MM.1S (cell line): ENCODE measurements around the gene SNAPC4.

Experiments used
- DNase-seq: peaks from one replicate; pipeline ENCODE4 v3.0.0-alpha.2; 2015
- H2AFZ ChIP-seq: fragments of 300-600 bp; sonication (generic); 2 replicates; pipeline ENCODE4 v1.6.0; 2016; ENCODE audit warnings: antibody characterized with exemption, low read length
- H3F3A ChIP-seq: fragments of 300-600 bp; sonication (generic); 2 replicates; pipeline ENCODE4 v1.6.1; 2016; ENCODE audit warnings: mild to moderate bottlenecking, antibody characterized with exemption, low read length, moderate library complexity, mixed read lengths; ENCODE audit not compliant: insufficient read depth
- H3K27ac ChIP-seq: fragments of 300-600 bp; sonication (generic); 2 replicates; pipeline ENCODE4 v1.5.1; 2016; ENCODE audit warnings: mild to moderate bottlenecking, low read length
- H3K27me3 ChIP-seq: fragments of 300-600 bp; sonication (generic); replicated peaks from 2 replicates; pipeline ENCODE4 v1.6.0; 2016; ENCODE audit warnings: low read length; ENCODE audit not compliant: insufficient read depth
- H3K36me3 ChIP-seq: fragments of 300-600 bp; sonication (generic); replicated peaks from 2 replicates; pipeline ENCODE4 v1.6.1; 2016; ENCODE audit warnings: mild to moderate bottlenecking, low read length, mixed read lengths; ENCODE audit not compliant: insufficient read depth
- H3K4me1 ChIP-seq: fragments of 300-600 bp; sonication (generic); 2 replicates; pipeline ENCODE4 v1.6.1; 2016; ENCODE audit warnings: low read length, mixed read lengths
- H3K4me2 ChIP-seq: fragments of 300-600 bp; sonication (generic); 2 replicates; pipeline ENCODE4 v1.6.0; 2016; ENCODE audit warnings: low read depth, low read length
- H3K4me3 ChIP-seq: fragments of 300-600 bp; sonication (generic); 2 replicates; pipeline ENCODE4 v1.5.1; 2016; ENCODE audit warnings: low read length, mixed read lengths
- H3K79me2 ChIP-seq: fragments of 300-600 bp; sonication (generic); 2 replicates; pipeline ENCODE4 v1.6.1; 2016; ENCODE audit warnings: mixed run types, low read length, mixed read lengths
- H3K9ac ChIP-seq: fragments of 300-600 bp; sonication (generic); 2 replicates; pipeline ENCODE4 v1.6.1; 2016; ENCODE audit warnings: low read length, mixed read lengths
- H3K9me2 ChIP-seq: fragments of 300-600 bp; sonication (generic); replicated peaks from 2 replicates; pipeline ENCODE4 v1.6.1; 2016; ENCODE audit warnings: mild to moderate bottlenecking, low read length, mixed read lengths; ENCODE audit not compliant: insufficient read depth
- H3K9me3 ChIP-seq: fragments of 300-600 bp; sonication (generic); replicated peaks from 2 replicates; pipeline ENCODE4 v1.6.1; 2016; ENCODE audit warnings: mild to moderate bottlenecking, low read length, mixed read lengths; ENCODE audit not compliant: insufficient read depth
- H4K20me1 ChIP-seq: fragments of 300-600 bp; sonication (generic); 2 replicates; pipeline ENCODE4 v1.6.1; 2016; ENCODE audit warnings: mild to moderate bottlenecking, low read length, moderate library complexity, mixed read lengths; ENCODE audit not compliant: insufficient read depth
- EZH2 ChIP-seq: fragments of 300-600 bp; sonication (generic); optimal IDR thresholded peaks from 2 replicates; pipeline ENCODE3; 2017; ENCODE audit warnings: low read depth, mild to moderate bottlenecking, antibody characterized with exemption, low read length, mixed read lengths
- EZH2phosphoT487 ChIP-seq: fragments of 300-600 bp; sonication (generic); IDR thresholded peaks from 2 replicates; pipeline ENCODE4 v1.6.1; 2018; ENCODE audit warnings: antibody characterized with exemption, low read length
- TF ChIP-seq, protein P1 (sequence below): fragments of 300-600 bp; sonication (generic); IDR thresholded peaks from 2 replicates; pipeline ENCODE4 v1.5.1; 2016; ENCODE audit warnings: antibody characterized with exemption, low read length, mixed read lengths

The SNAPC4 gene

DNA sequence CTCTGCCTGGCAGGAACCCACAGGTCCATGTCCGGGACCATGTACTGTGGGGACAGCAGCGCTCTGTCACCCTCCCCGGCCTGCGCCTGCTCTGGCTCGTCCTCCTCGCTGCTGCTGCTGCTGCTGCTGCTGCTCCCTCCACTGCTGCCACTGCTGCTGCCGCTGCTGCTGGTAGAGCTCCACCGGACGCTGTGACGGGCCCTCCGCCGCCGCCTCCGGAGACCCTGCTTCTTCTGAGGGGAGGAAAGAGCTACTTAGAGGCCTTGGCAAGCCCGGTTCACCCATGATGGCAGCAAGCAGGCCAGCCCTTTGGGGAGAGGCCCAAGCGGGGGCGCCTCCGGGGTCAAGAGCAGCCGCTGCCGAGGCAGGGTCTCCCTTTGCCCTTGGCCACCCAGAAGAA is 16.5 kb downstream of the SNAPC4 start:
- Histone ChIP-seq H3K79me2 (no peaks in the 10 kb centered on the region), H3K4me1 (no peaks in the 10 kb centered on the region), H3K36me3 (no peaks in the 10 kb centered on the region), H3K9me2 (no peaks in the 10 kb centered on the region), H4K20me1 (no peaks in the 10 kb centered on the region), H3K4me3 (no peak overlapping the region), H3K27me3 (no peaks in the 10 kb centered on the region), H3K9me3 (no peaks in the 10 kb centered on the region), H3F3A (no peaks in the 10 kb centered on the region), H3K9ac (no peak overlapping the region), H3K4me2 (no peak overlapping the region), H2AFZ (no peak overlapping the region), H3K27ac (no peak overlapping the region)
- TF ChIP-seq EZH2, result no peak
- TF ChIP-seq EZH2phosphoT487, result no peak
- TF ChIP-seq, protein P1, sequence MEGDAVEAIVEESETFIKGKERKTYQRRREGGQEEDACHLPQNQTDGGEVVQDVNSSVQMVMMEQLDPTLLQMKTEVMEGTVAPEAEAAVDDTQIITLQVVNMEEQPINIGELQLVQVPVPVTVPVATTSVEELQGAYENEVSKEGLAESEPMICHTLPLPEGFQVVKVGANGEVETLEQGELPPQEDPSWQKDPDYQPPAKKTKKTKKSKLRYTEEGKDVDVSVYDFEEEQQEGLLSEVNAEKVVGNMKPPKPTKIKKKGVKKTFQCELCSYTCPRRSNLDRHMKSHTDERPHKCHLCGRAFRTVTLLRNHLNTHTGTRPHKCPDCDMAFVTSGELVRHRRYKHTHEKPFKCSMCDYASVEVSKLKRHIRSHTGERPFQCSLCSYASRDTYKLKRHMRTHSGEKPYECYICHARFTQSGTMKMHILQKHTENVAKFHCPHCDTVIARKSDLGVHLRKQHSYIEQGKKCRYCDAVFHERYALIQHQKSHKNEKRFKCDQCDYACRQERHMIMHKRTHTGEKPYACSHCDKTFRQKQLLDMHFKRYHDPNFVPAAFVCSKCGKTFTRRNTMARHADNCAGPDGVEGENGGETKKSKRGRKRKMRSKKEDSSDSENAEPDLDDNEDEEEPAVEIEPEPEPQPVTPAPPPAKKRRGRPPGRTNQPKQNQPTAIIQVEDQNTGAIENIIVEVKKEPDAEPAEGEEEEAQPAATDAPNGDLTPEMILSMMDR, result no peak
- no peak for DNase-seq

DNA sequence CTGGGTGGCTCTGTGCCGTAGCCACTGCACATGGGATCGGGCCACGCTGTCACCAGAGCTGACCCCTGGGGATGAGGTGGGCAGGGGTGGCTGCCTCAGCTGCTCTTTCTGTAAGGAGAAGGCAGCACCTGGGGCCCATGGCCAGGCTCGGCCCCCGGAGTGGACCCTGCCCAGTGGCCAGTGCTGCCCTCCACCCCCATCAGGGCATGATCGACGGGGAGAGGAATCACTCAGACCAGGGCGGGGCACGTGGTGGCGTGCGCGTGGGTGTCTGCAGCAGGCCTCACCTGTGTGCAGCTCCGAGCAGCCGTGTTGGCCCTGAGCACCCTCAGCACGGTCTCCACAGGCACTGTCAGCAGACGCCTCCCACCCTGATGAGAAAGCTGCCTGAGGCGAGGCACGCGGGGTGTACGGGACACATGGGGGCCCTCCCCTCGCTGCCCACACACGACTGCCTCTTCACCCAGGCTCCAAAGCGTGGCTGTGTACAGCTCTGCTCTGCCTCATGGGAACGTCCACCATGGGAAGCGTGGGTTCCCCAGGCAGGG is 17.9 kb downstream of the SNAPC4 start:
- Histone ChIP-seq H4K20me1 (no peaks in the 10 kb centered on the region), H3K4me2 (no peak overlapping the region), H3K79me2 (no peaks in the 10 kb centered on the region), H3K4me3 (no peak overlapping the region), H2AFZ (no peak overlapping the region), H3F3A (no peaks in the 10 kb centered on the region), H3K27ac (no peak overlapping the region), H3K36me3 (no peaks in the 10 kb centered on the region), H3K9ac (no peak overlapping the region), H3K9me2 (no peaks in the 10 kb centered on the region), H3K4me1 (no peaks in the 10 kb centered on the region), H3K9me3 (no peaks in the 10 kb centered on the region), H3K27me3 (no peaks in the 10 kb centered on the region)
- TF ChIP-seq, protein P1, result no peak
- TF ChIP-seq EZH2phosphoT487, result no peak
- TF ChIP-seq EZH2, result no peak
- no peak for DNase-seq

DNA sequence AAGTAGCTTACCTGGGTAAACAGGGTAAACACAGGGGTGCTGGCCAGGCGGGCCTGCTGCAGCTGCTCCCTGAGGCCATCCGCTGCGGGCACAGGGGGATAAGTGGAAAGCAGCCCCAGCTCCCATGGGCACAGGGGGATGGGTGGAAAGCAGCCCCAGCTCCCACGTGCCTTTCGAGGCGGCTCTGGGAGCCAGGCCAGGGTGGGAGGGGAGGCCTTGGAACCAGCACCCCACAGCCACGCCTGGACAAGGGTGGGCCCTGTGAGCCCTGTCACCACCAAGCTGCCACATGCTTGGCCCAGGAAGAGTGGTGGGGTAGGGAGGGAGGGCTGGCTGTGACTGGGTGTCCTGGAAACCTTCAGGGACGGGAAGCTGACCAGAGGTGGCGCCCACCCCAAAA is 18.7 kb downstream of the SNAPC4 start:
- Histone ChIP-seq H3K9me3 (no peaks in the 10 kb centered on the region), H3K27ac (no peak overlapping the region), H3K4me2 (no peak overlapping the region), H4K20me1 (no peaks in the 10 kb centered on the region), H2AFZ (no peak overlapping the region), H3K79me2 (no peaks in the 10 kb centered on the region), H3K36me3 (no peaks in the 10 kb centered on the region), H3K4me1 (no peaks in the 10 kb centered on the region), H3K9me2 (no peaks in the 10 kb centered on the region), H3F3A (no peaks in the 10 kb centered on the region), H3K9ac (no peak overlapping the region), H3K4me3 (no peak overlapping the region), H3K27me3 (no peaks in the 10 kb centered on the region)
- TF ChIP-seq EZH2 (no peak), EZH2phosphoT487 (no peak)
- TF ChIP-seq, protein P1, result no peak
- no peak for DNase-seq
